ENCODE results near the gene EIF3I. TPM values are rescaled to one million over a fixed set of nuclear protein-coding genes. Genes with fewer than 3 reads are reported as not detected.

The EIF3I gene
- total RNA-seq, 1 experiment from 2014 or later, result 222 TPM

GRCh38 chr1:32197074-32197473 lies 25.1 kb upstream of the EIF3I start:
- H3K18ac ChIP-seq (ENCODE audit: insufficient read length, low read depth, low read length), result no peak overlapping the region
- H3K56ac ChIP-seq (ENCODE audit: insufficient read length, low read depth, low read length), result no peak overlapping the region
- H3K27ac ChIP-seq (ENCODE audit: insufficient read length, low read depth, low read length), result no peak overlapping the region
- no peak overlapping the region for H2AK5ac ChIP-seq (ENCODE audit: insufficient read length, low read length)
- H4K20me1 ChIP-seq (ENCODE audit: control insufficient read depth, insufficient read depth, insufficient read length), result no peaks in the 10 kb centered on the region
- H3K27ac Mint-ChIP-seq, result peak overlapping the region in 1 of 3 experiments; percentile 73; a peak in 2 of 7 replicates
- H3K4me3 Mint-ChIP-seq, result no peak overlapping the region
- no peak overlapping the region for H4K8ac ChIP-seq (replicated peaks; ENCODE audit: insufficient read length, low read depth, low read length)
- peaks cover 38 to 64% (median 59%) of the 10 kb centered on the region in 3 experiments; a peak in 6 of 7 replicates for H3K36me3 Mint-ChIP-seq (ENCODE audit: insufficient read depth in 1 of 3, low read depth in 3 of 3)
- H2BK5ac ChIP-seq (ENCODE audit: insufficient read length, low read length), result no peak overlapping the region
- no peak overlapping the region for H3K14ac ChIP-seq (ENCODE audit: insufficient read depth, low read length)
- H3K4ac ChIP-seq (ENCODE audit: low read depth, low read length), result no peak overlapping the region
- no peak for TF ChIP-seq CTCF (conservative IDR thresholded peaks at IDR 0.05)
- no peak overlapping the region for H2BK20ac ChIP-seq (ENCODE audit: low read depth, low read length, poor library complexity, severe bottlenecking)
- no peaks in the 10 kb centered on the region; the same call in 1 of the 2 replicates for H3K27me3 Mint-ChIP-seq (ENCODE audit: low read depth)
- no peaks in the 10 kb centered on the region; the same call in 1 of the 2 replicates for H3K4me1 ChIP-seq (ENCODE audit: insufficient read depth, low read length)
- no peak overlapping the region for H2BK15ac ChIP-seq (ENCODE audit: low read depth, low read length)
- H4K91ac ChIP-seq (ENCODE audit: insufficient read length, low read depth, low read length), result no peak overlapping the region
- no peaks in the 10 kb centered on the region for H3K9me3 Mint-ChIP-seq
- WGBS (ENCODE audit: extremely low coverage, insufficient read length, low lambda C conversion rate), result no CpG with 5 or more reads among the region's 1 CpG
- no peak overlapping the region for H3T11ph ChIP-seq (ENCODE audit: low read length)
- no peaks in the 10 kb centered on the region for H3K27me3 ChIP-seq (ENCODE audit: insufficient read depth, low read length)
- H3K4me2 ChIP-seq (ENCODE audit: insufficient read depth, insufficient read length, low read length), result no peak overlapping the region
- H3K9me3 ChIP-seq (ENCODE audit: control insufficient read depth, low read depth, low read length), result no peaks in the 10 kb centered on the region
- no peaks in the 10 kb centered on the region for H3K79me1 ChIP-seq (ENCODE audit: insufficient read depth, low read depth, low read length, poor library complexity, severe bottlenecking)
- H2BK120ac ChIP-seq (ENCODE audit: low read depth, low read length, poor library complexity, severe bottlenecking), result no peak overlapping the region
- no peak overlapping the region for H4K5ac ChIP-seq (ENCODE audit: insufficient read length, low read depth, low read length)
- DNase-seq, result no peak
- H3K79me2 ChIP-seq (ENCODE audit: insufficient read depth, low read length), result no peaks in the 10 kb centered on the region
- no peak overlapping the region for H3K9ac ChIP-seq (ENCODE audit: extremely low read depth, insufficient read length, low read length)
- no peak overlapping the region for H2AFZ ChIP-seq (ENCODE audit: low read length)
- H2BK12ac ChIP-seq (ENCODE audit: insufficient read length, low read depth, low read length), result no peak overlapping the region
- H3K4me1 Mint-ChIP-seq, result peaks cover 32 to 35% of the 10 kb centered on the region in 2 experiments
- H3K23me2 ChIP-seq (ENCODE audit: insufficient read length, low read depth, low read length, poor library complexity, severe bottlenecking), result peaks cover 3% of the 10 kb centered on the region
- H3K23ac ChIP-seq (ENCODE audit: insufficient read length, low read depth, low read length), result no peak overlapping the region

Measured in H9 (cell line).